ENCODE data around the gene CD2BP2. TPM values are rescaled to one million over a fixed set of nuclear protein-coding genes. Genes with fewer than 3 reads are reported as not detected.
"Not testable (repeated sequence)": the region's sequence is repeated elsewhere in the genome, so short reads cannot be mapped to it uniquely, and the experiment has no call there.

Gene CD2BP2
- total RNA-seq, 1 donor from 2014 or later, result 65.1 TPM

DNA sequence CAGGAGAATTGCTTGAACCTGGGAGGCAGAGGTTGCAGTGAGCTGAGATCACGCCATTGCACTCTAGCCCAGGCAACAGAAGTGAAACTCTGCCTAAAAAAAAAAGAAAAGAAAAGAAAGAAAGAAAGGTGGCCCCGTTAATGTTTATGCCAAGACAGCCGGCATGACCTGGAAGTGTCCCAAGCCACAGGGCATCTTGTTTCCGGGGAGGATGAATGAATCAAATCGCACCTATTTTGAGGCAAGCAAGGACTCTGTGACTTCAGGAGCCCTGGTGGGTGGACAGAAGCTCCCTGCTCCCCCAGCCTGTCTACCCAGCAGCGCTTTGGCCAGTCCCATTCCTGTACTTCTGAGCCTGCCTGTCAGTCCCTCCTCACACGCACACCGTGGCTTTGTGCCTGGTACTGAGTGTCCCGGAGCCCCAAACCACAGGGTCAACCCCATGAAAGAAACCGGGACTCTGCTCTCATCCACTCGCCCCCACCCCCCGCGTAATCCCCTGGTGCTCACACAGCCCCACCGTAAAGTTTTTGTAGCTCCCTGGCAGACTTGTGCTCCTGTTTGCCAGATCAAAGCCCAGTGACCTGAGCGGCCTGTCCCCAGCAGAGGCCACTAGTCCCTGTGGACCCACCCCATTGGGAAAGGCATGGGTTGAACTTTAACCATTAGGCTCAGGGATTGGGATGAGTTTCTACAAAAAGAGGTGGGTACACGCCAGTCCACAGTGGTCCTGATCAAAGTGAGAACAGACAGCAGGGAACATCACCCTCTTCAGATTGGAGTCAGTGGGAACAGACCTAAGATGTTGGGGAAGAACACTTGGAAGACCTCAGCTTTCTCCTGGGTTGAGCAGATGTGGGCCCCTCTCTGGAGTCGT, 19.3 kb downstream of the CD2BP2 start:
- TF ChIP-seq CTCF (IDR thresholded peaks at IDR 0.05), result no peak
- peak overlapping the region; percentile 78 for H3K4me3 Mint-ChIP-seq (ENCODE audit: unreplicated experiment)

GRCh38 chr16:30335028-30335597, 20.0 kb downstream of the CD2BP2 start:
- DNase-seq (ENCODE audit: extremely low spot score, unreplicated experiment), result peak; percentile 95
- H3K36me3 Mint-ChIP-seq (ENCODE audit: unreplicated experiment); H3K27me3 Mint-ChIP-seq (ENCODE audit: unreplicated experiment); H3K9me3 Mint-ChIP-seq (ENCODE audit: unreplicated experiment): not testable (repeated sequence)
- Mint-ChIP-seq H3K27ac (ENCODE audit: unreplicated experiment) (peak overlapping the region; percentile 90), H3K4me1 (ENCODE audit: unreplicated experiment) (peaks cover 13% of the 10 kb centered on the region), H3K4me3 (ENCODE audit: unreplicated experiment) (peak overlapping the region; percentile 78)

More for the DNA sequence above, 19.3 kb downstream of the CD2BP2 start:
- Mint-ChIP-seq H3K27me3 (ENCODE audit: unreplicated experiment) (no peaks in the 10 kb centered on the region), H3K36me3 (ENCODE audit: unreplicated experiment) (no peaks in the 10 kb centered on the region), H3K9me3 (ENCODE audit: unreplicated experiment) (no peaks in the 10 kb centered on the region), H3K27ac (ENCODE audit: unreplicated experiment) (peak overlapping the region; percentile 90), H3K4me1 (ENCODE audit: unreplicated experiment) (peaks cover 13% of the 10 kb centered on the region)
- peak; percentile 65 for DNase-seq (ENCODE audit: extremely low spot score, unreplicated experiment)

DNA sequence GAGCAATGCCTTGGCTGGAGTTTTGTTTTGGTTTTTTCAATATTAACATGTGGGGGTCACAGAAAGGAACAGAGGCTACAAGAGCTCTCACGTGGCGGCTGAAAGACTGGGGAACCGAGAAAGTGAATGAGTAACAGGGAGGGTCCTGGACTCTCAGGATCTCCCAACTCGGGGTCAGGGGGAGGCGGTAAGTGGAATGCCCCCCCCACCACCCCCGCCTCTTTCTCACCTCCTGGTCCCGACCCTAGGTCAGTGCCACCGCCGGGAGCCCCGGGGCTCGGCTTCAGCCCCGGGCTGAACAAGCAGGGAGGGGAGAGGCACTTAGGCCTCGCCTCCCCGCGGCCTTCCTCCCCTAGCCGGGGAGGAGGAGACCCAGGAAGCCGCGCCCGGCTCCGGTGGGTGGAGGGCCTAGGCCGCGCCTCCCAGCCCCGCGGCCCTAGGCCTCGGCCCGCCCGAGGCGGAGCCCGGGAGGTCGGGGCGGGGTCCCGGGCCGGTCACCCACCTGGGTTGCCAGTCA, 20.6 kb downstream of the CD2BP2 start:
- peak overlapping the region; percentile 93 for H3K4me3 Mint-ChIP-seq (ENCODE audit: unreplicated experiment)
- not testable (repeated sequence) for H3K9me3 Mint-ChIP-seq (ENCODE audit: unreplicated experiment); H3K27me3 Mint-ChIP-seq (ENCODE audit: unreplicated experiment); H3K36me3 Mint-ChIP-seq (ENCODE audit: unreplicated experiment)
- peak; percentile 87 for DNase-seq (ENCODE audit: extremely low spot score, unreplicated experiment)
- peak overlapping the region; percentile 87 for H3K27ac Mint-ChIP-seq (ENCODE audit: unreplicated experiment)
- H3K4me1 Mint-ChIP-seq (ENCODE audit: unreplicated experiment), result peaks cover 13% of the 10 kb centered on the region

- H3K4me1 Mint-ChIP-seq (ENCODE audit: unreplicated experiment), result peaks cover 16% of the 10 kb centered on the region
- DNase-seq (ENCODE audit: extremely low spot score, unreplicated experiment); H3K4me3 Mint-ChIP-seq (ENCODE audit: unreplicated experiment); H3K36me3 Mint-ChIP-seq (ENCODE audit: unreplicated experiment); H3K9me3 Mint-ChIP-seq (ENCODE audit: unreplicated experiment); H3K27me3 Mint-ChIP-seq (ENCODE audit: unreplicated experiment); H3K27ac Mint-ChIP-seq (ENCODE audit: unreplicated experiment): not testable (repeated sequence)
These were observed 30.9 kb downstream of the CD2BP2 start for GRCh38 chr16:30324220-30324619.

- not testable (repeated sequence) for H3K4me3 Mint-ChIP-seq (ENCODE audit: unreplicated experiment); H3K9me3 Mint-ChIP-seq (ENCODE audit: unreplicated experiment); H3K36me3 Mint-ChIP-seq (ENCODE audit: unreplicated experiment)
These were observed 36.5 kb downstream of the CD2BP2 start for GRCh38 chr16:30318647-30319046.

GRCh38 chr16:30310937-30311336, 44.2 kb downstream of the CD2BP2 start:
- H3K9me3 Mint-ChIP-seq (ENCODE audit: unreplicated experiment); H3K27me3 Mint-ChIP-seq (ENCODE audit: unreplicated experiment); H3K4me3 Mint-ChIP-seq (ENCODE audit: unreplicated experiment); H3K36me3 Mint-ChIP-seq (ENCODE audit: unreplicated experiment); DNase-seq (ENCODE audit: extremely low spot score, unreplicated experiment); H3K4me1 Mint-ChIP-seq (ENCODE audit: unreplicated experiment); H3K27ac Mint-ChIP-seq (ENCODE audit: unreplicated experiment): not testable (repeated sequence)

More at GRCh38 chr16:30318647-30319046, 36.5 kb downstream of the CD2BP2 start:
- H3K27me3 Mint-ChIP-seq (ENCODE audit: unreplicated experiment); DNase-seq (ENCODE audit: extremely low spot score, unreplicated experiment); H3K4me1 Mint-ChIP-seq (ENCODE audit: unreplicated experiment); H3K27ac Mint-ChIP-seq (ENCODE audit: unreplicated experiment): not testable (repeated sequence)

GRCh38 chr16:30309255-30309654, 45.9 kb downstream of the CD2BP2 start:
- H3K4me1 Mint-ChIP-seq (ENCODE audit: unreplicated experiment); H3K27me3 Mint-ChIP-seq (ENCODE audit: unreplicated experiment); H3K27ac Mint-ChIP-seq (ENCODE audit: unreplicated experiment); H3K4me3 Mint-ChIP-seq (ENCODE audit: unreplicated experiment); H3K9me3 Mint-ChIP-seq (ENCODE audit: unreplicated experiment); H3K36me3 Mint-ChIP-seq (ENCODE audit: unreplicated experiment); DNase-seq (ENCODE audit: extremely low spot score, unreplicated experiment): not testable (repeated sequence)

Other genes with a start within 250 kb of the CD2BP2 start
- 3.2 and 3.6 TPM in 2 replicates for gene GDPD3, start 241.8 kb downstream of the CD2BP2 start, total RNA-seq
- 52.9 and 59.0 TPM in 2 replicates for gene MAPK3, start 232.1 kb downstream of the CD2BP2 start, total RNA-seq
- 0.97 and 3.2 TPM in 2 replicates for gene CORO1A, start 171.7 kb downstream of the CD2BP2 start, total RNA-seq
- gene BOLA2B, start 161.6 kb downstream of the CD2BP2 start, total RNA-seq, result 64.5 and 73.2 TPM in 2 replicates
- gene SLX1A, start 161.4 kb downstream of the CD2BP2 start, total RNA-seq, result 20.0 and 34.1 TPM in 2 replicates
- gene SULT1A3, start 156.1 kb downstream of the CD2BP2 start, total RNA-seq, result 14.9 and 16.3 TPM in 2 replicates
- 10.0 and 22.9 TPM in 2 replicates for gene NPIPB13, start 106.8 kb downstream of the CD2BP2 start, total RNA-seq
- gene TBC1D10B, start 15.2 kb upstream of the CD2BP2 start, total RNA-seq, result 47.0 and 49.0 TPM in 2 replicates
- gene MYL11, start 19.5 kb upstream of the CD2BP2 start, total RNA-seq, result not detected in 2 replicates
- gene SEPTIN1, start 27.3 kb upstream of the CD2BP2 start, total RNA-seq, result 1.5 and 2.0 TPM in 2 replicates
- gene ZNF48, start 40.1 kb upstream of the CD2BP2 start, total RNA-seq, result 12.7 and 13.2 TPM in 2 replicates
- gene ZNF771, start 52.3 kb upstream of the CD2BP2 start, total RNA-seq, result 12.6 and 12.7 TPM in 2 replicates
- 26.8 and 30.3 TPM in 2 replicates for gene DCTPP1, start 74.7 kb upstream of the CD2BP2 start, total RNA-seq
- 41.2 and 42.5 TPM in 2 replicates for gene SEPHS2, start 90.6 kb upstream of the CD2BP2 start, total RNA-seq
- not detected in 2 replicates for gene ITGAL, start 117.4 kb upstream of the CD2BP2 start, total RNA-seq
- gene ZNF768, start 171.3 kb upstream of the CD2BP2 start, total RNA-seq, result 36.4 and 37.1 TPM in 2 replicates
- gene ZNF747, start 179.6 kb upstream of the CD2BP2 start, total RNA-seq, result 4.3 and 4.8 TPM in 2 replicates
- 10.1 and 12.1 TPM in 2 replicates for gene ZNF764, start 203.1 kb upstream of the CD2BP2 start, total RNA-seq
- gene ZNF688, start 216.4 kb upstream of the CD2BP2 start, total RNA-seq, result 10.9 and 11.3 TPM in 2 replicates
- 14.8 and 19.8 TPM in 2 replicates for gene ZNF785, start 230.4 kb upstream of the CD2BP2 start, total RNA-seq